ENCODE data around the gene TRIO.

DNA sequence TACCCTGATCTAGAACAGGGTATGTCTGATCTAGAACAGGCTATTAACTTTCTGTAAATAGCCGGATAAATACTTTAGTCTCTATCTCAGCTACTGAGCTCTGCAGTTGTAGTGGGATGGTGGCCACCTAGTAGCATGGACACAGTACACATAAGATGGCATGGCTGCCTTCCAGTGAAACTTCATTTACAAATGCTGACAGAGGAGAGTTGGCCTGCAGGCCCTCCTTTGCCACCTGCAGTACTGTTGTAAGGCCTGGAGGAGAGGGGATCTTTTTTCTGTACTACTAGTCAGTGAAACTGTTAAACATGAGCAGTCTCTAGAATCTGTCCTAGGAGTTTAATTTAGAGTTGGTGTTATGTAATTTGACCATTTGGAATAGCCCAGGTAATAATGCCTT is 86.0 kb downstream of the TRIO start:
- no peak for TF ChIP-seq CTCF (IDR thresholded peaks at IDR 0.05; ENCODE audit: low read length)
- no peak for TF ChIP-seq EZH2 (optimal IDR thresholded peaks at IDR 0.05; ENCODE audit: low read depth, low read length)
